Nephron (organoid): ENCODE data around the gene PCDHGA11.
"Not testable (repeated sequence)": the region's sequence is repeated elsewhere in the genome, so short reads cannot be mapped to it uniquely, and the experiment has no call there.

ENCODE experiments used
- H3K27ac Mint-ChIP-seq, 3 experiments: 2 replicates each; pipeline ENCODE4 v1.8.0; 2020; ENCODE audit warnings: mixed read lengths in 3 of 3, mild to moderate bottlenecking in 2 of 3, moderate library complexity in 1 of 3
- H3K27me3 Mint-ChIP-seq: 2 replicates; pipeline ENCODE4 v1.8.0; 2021; ENCODE audit warnings: low read depth, mild to moderate bottlenecking, moderate library complexity, mixed read lengths
- H3K36me3 Mint-ChIP-seq: 2 replicates; pipeline ENCODE4 v1.8.0; 2020; ENCODE audit warnings: low read depth, mixed read lengths
- H3K4me1 Mint-ChIP-seq: 2 replicates; pipeline ENCODE4 v1.8.0; 2020; ENCODE audit warnings: mixed read lengths
- H3K4me3 Mint-ChIP-seq, 3 experiments: 2 replicates each; pipeline ENCODE4 v1.8.0; 2020; ENCODE audit warnings: mild to moderate bottlenecking in 3 of 3, mixed read lengths in 3 of 3, moderate library complexity in 2 of 3
- H3K9me3 Mint-ChIP-seq: 2 replicates; pipeline ENCODE4 v1.8.0; 2020; ENCODE audit warnings: mixed read lengths
- CTCF ChIP-seq, 3 experiments: fragments of 200-600 bp; sonication (generic); IDR thresholded peaks; one replicate each; pipeline ENCODE4 v1.5.0; 2021; ENCODE audit warnings: antibody characterized with exemption in 3 of 3; ENCODE audit not compliant: unreplicated experiment in 3 of 3

PCDHGA11 gene

GRCh38 chr5:141431286-141431685 is 10.4 kb downstream of the PCDHGA11 start:
- Mint-ChIP-seq H3K27me3 (peaks cover 4% of the 10 kb centered on the region), H3K4me3 (no peak overlapping the region), H3K27ac (no peak overlapping the region), H3K36me3 (peaks cover 99% of the 10 kb centered on the region), H3K4me1 (no peaks in the 10 kb centered on the region), H3K9me3 (peaks cover 79% of the 10 kb centered on the region)
- TF ChIP-seq CTCF (IDR thresholded peaks at IDR 0.05; ENCODE audit: unreplicated experiment in 3 of 3), result no peak

GRCh38 chr5:141432308-141432707 is 11.5 kb downstream of the PCDHGA11 start:
- peaks cover 99% of the 10 kb centered on the region for H3K36me3 Mint-ChIP-seq
- not testable (repeated sequence) for H3K27ac Mint-ChIP-seq, H3K4me1 Mint-ChIP-seq, H3K4me3 Mint-ChIP-seq, H3K27me3 Mint-ChIP-seq
- H3K9me3 Mint-ChIP-seq, result peaks cover 79% of the 10 kb centered on the region

- H3K4me1 Mint-ChIP-seq, H3K27ac Mint-ChIP-seq, H3K4me3 Mint-ChIP-seq, H3K27me3 Mint-ChIP-seq: not testable (repeated sequence)
- H3K36me3 Mint-ChIP-seq, result peaks cover 99% of the 10 kb centered on the region
- H3K9me3 Mint-ChIP-seq, result peaks cover 78% of the 10 kb centered on the region
Observed at GRCh38 chr5:141432726-141433125, 11.9 kb downstream of the PCDHGA11 start.

- Mint-ChIP-seq H3K27ac (no peak overlapping the region), H3K4me1 (no peaks in the 10 kb centered on the region), H3K27me3 (no peaks in the 10 kb centered on the region), H3K9me3 (peaks cover 76% of the 10 kb centered on the region), H3K4me3 (no peak overlapping the region), H3K36me3 (peaks cover 95% of the 10 kb centered on the region)
- TF ChIP-seq CTCF (IDR thresholded peaks at IDR 0.05; ENCODE audit: unreplicated experiment in 3 of 3), result no peak
Observed at GRCh38 chr5:141434006-141434405, 13.2 kb downstream of the PCDHGA11 start.

- H3K27me3 Mint-ChIP-seq, result no peaks in the 10 kb centered on the region
- TF ChIP-seq CTCF (IDR thresholded peaks at IDR 0.05; ENCODE audit: unreplicated experiment in 3 of 3), result no peak
Observed at GRCh38 chr5:141437221-141437620, 16.4 kb downstream of the PCDHGA11 start.

GRCh38 chr5:141439411-141440141 is 18.7 kb downstream of the PCDHGA11 start:
- H3K27ac Mint-ChIP-seq, result no peak overlapping the region

More at GRCh38 chr5:141437221-141437620, 16.4 kb downstream of the PCDHGA11 start:
- Mint-ChIP-seq H3K36me3 (peaks cover 93% of the 10 kb centered on the region), H3K27ac (no peak overlapping the region), H3K4me3 (no peak overlapping the region), H3K9me3 (peaks cover 83% of the 10 kb centered on the region), H3K4me1 (no peaks in the 10 kb centered on the region)

More at GRCh38 chr5:141439411-141440141, 18.7 kb downstream of the PCDHGA11 start:
- TF ChIP-seq CTCF (IDR thresholded peaks at IDR 0.05; ENCODE audit: unreplicated experiment in 3 of 3), result no peak
- H3K4me1 Mint-ChIP-seq, result no peaks in the 10 kb centered on the region
- H3K36me3 Mint-ChIP-seq, result peaks cover 92% of the 10 kb centered on the region
- H3K4me3 Mint-ChIP-seq, result no peak overlapping the region
- no peaks in the 10 kb centered on the region for H3K27me3 Mint-ChIP-seq
- peaks cover 87% of the 10 kb centered on the region for H3K9me3 Mint-ChIP-seq
